ENCODE results near the gene DYSF.

DYSF gene

GRCh38 chr2:71455741-71456569 is 2.6 kb downstream of the DYSF start:
- no peak for DNase-seq (ENCODE audit: low read depth in 2 of 2, low spot score in 1 of 2)

- no peak for DNase-seq (ENCODE audit: low read depth in 2 of 2, low spot score in 1 of 2)
These were observed 3.3 kb downstream of the DYSF start for GRCh38 chr2:71456617-71457016.

- no peak for DNase-seq (ENCODE audit: low read depth in 2 of 2, low spot score in 1 of 2)
These were observed 4.0 kb downstream of the DYSF start for GRCh38 chr2:71457123-71457915.

DNA sequence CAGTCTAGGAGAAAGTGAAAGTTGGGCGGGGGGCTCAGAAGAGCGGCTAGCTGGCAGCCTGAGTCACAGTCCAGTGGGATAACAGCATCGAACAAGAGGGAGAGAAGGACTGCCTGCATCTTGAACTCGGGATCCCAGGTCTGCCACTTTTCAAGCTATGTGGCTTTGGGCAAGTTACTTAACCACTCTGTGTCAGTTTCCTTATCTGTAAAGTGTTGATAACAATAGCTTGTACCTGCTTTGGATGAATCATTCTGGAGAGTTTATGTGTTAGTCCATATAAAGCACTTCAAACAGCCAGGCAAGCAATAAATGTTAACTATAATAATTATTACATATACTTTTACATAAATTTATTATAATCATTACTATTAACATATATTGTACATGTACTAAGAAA is 4.6 kb downstream of the DYSF start:
- no peak for DNase-seq (ENCODE audit: low read depth in 2 of 2, low spot score in 1 of 2)

DNA sequence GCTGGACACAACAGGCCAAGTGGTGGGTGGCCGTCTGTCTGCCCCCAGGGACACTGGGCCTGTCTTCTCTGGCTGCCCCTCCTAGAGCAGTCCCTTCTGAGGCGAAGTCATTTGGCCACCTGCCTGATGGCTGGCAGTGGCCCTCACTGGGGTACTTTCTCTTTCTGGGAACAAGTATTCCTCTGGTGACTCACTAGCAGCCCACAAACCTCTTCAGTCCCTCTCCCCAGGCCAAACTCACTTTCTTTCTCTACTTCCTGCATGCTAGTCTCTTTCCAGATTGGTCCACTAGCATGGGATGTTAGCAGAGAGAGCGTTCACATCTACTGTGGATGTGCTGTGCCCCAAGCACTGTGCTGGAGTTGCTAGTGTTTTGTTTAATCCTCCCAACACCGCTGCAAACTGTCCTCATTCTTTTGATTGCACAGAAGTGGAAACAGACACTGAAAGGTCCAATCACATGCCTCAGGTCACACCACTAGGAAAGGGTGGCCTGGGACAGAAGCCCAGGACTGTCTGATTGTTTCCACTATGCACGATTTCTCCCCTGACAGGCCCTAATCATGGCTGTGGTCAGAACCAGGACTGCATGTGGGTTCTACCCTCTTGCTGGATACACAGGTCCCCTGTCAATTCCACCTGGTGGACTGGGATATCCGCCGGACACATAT is 5.2 kb downstream of the DYSF start:
- no peak for DNase-seq (ENCODE audit: low read depth in 2 of 2, low spot score in 1 of 2)

DNA sequence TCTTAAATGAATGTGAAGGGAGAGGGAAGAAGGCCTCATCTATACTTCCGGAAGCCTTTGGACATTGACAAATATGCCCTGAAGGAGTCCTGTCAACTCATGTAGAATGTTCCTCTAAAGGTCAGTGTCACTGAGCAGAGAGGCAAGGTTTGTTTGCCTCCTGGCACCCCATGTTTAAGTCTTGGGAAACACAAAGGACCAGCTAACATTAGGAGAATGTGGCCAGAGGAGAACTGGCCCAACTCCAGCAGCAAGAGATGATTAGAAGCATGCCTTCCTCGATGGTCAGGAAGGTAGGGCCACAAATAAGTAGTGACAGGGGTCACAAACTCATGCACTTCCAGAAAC is 5.7 kb downstream of the DYSF start:
- DNase-seq (ENCODE audit: low read depth in 2 of 2, low spot score in 1 of 2): no peak

DNA sequence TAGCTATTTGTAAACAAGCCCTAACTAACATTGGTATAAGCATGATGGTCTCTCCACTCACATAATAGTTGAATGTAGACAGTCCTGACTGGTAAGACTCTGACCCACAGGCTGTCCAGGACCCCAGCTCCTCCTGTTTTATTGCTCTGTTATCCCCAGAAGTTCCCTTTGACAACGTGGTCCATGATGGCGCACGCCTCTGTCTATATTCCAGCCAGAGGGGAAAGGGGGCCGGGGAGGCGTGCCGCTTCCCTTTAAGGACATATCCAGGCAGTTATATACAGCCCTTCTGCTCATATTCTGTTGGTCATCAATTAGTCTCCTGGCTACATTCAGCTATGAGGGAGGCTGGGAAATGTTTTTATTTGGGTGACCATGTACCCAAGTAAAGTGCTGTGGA is 6.7 kb downstream of the DYSF start:
- DNase-seq (ENCODE audit: low read depth in 2 of 2, low spot score in 1 of 2): no peak

GRCh38 chr2:71460595-71461303 is 7.4 kb downstream of the DYSF start:
- no peak for DNase-seq (ENCODE audit: low read depth in 2 of 2, low spot score in 1 of 2)

DNA sequence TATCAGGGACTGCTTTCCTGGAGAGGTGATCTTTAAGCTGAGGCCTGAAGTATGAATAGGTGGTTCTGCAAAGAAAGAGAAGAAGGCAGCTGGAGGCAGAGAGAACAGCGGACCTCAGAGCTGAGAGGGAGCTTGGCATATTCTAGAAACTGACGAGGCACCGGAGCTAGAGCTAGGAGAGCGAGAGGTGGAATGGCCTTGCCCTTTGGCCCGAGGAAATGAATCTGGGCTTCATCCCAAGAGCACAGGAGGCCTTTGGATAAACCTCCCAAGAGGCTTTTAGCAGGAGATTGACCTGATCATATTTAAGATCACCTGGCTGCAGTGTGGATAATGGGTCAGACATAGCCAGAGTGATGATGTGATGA is 7.9 kb downstream of the DYSF start:
- no peak for DNase-seq (ENCODE audit: low read depth in 2 of 2, low spot score in 1 of 2)

- no peak for DNase-seq (ENCODE audit: low read depth in 2 of 2, low spot score in 1 of 2)
These were observed 8.8 kb downstream of the DYSF start for GRCh38 chr2:71462056-71462605.

- no peak for DNase-seq (ENCODE audit: low read depth in 2 of 2, low spot score in 1 of 2)
These were observed 9.4 kb downstream of the DYSF start for GRCh38 chr2:71462641-71463341.

- DNase-seq (ENCODE audit: low read depth in 2 of 2, low spot score in 1 of 2): no peak
These were observed 9.9 kb downstream of the DYSF start for GRCh38 chr2:71463342-71463654.

GRCh38 chr2:71464389-71464788 is 11.0 kb downstream of the DYSF start:
- no peak for DNase-seq (ENCODE audit: low read depth in 2 of 2, low spot score in 1 of 2)

- no peak for DNase-seq (ENCODE audit: low read depth in 2 of 2, low spot score in 1 of 2)
These were observed 12.0 kb downstream of the DYSF start for GRCh38 chr2:71465356-71465755.

DNA sequence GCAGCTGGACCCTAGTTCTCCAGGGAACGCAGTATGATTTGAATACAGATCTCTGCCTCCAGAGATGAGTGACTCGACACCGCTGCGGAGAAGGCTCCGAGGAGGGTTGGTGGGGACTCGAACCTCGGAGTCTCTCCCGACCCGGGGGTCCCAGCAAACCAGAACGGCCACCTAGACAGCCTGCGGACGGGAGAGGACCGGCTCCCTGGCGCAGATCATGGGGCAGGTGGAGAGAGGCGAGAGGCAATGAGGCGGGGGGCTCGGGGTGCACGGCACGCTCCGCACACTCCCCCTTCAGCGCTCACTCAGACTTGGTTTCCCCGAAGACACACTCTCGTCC is 12.6 kb downstream of the DYSF start:
- DNase-seq (ENCODE audit: low read depth in 2 of 2, low spot score in 1 of 2): no peak

- DNase-seq (ENCODE audit: low read depth in 2 of 2, low spot score in 1 of 2): no peak
These were observed 13.2 kb downstream of the DYSF start for GRCh38 chr2:71466301-71467179.

DNA sequence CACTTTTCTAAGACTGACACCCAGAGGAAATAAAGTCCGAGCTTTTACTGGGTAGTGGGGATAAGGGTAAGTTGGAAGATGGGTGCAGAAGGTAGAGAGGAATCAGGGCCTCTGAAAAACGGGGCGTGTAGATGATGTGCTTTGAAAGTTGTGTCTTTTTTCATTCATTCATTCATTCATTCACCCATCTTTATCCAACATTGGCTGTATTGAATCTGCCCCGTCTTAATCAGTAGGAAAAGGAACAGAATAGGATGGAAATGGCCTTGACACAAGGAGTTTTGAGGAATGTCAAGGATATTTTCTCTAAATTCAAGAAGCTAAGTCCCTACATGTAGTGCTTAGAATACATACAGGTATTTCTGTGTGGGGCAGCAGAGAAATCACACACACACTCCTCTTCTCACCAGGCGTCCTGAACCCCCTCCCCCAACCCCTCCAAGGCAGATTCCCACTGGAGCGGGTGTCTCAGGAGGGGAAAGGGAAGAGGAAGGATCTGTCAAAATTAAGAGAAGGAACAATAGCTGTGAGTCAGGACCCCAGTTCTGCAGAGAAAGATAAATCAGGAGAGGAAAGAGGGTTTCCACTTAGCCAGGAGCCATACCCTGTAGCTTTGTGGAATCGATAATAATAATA is 13.9 kb downstream of the DYSF start:
- DNase-seq (ENCODE audit: low read depth in 2 of 2, low spot score in 1 of 2): no peak

DNA sequence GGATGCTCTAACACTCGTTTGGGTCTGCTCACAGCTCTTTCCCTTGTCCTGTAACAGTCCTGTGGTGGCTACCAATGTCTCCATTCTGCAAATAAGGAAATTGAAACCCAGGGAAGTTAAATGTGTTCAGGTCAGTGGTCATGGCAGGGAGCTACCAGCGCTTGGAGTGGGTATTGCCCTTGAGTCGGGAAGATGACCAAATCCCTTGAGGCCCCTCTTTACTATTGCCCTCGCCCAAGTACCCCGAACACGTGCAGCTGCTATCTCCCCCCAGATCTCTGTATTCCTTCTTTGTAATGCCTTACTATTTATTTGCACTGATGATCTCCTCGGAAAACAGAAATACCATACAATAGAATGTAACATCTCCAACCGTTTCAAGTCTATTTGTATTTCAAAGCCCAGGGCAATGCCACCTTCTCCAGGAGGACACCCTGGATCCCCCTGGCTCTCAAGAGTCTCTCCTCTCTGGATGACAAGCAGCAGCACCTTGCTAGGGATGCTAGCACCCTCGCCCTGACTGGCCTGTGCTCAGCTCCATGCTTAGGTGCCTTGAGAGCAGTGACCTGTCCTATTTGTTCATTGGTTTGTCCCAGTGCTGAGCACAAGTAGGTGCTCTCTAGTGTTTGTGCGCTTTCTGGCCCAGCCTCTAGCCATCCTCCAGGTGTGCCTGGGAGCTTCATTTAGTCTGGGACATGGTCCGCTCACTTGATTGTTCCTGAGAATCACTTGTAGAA is 15.1 kb downstream of the DYSF start:
- no peak for DNase-seq (ENCODE audit: low read depth in 2 of 2, low spot score in 1 of 2)
